WTC11 (cell line): ENCODE measurements around the gene LAMA3. TPM values are rescaled to one million over a fixed set of nuclear protein-coding genes. Genes with fewer than 3 reads are reported as not detected.

Experiments used
- ATAC-seq: fragments of 200-7000 bp; cut with Tn5 transposase; 2 replicates; pipeline ENCODE4 v1.10.0; 2021; ENCODE audit warnings: mild to moderate bottlenecking, moderate library complexity
- CTCF ChIA-PET: fragments of 300-600 bp; sonication (Branson Sonifier 250); formaldehyde crosslinking; loops from one replicate; lab custom pipeline; 2021; ENCODE audit warnings: antibody characterized with exemption; lab: Charles Lee
- POLR2A ChIA-PET: fragments of 350-600 bp; sonication (Branson Sonifier 250); formaldehyde crosslinking; loops from one replicate; lab custom pipeline; 2021; ENCODE audit warnings: antibody characterized with exemption; lab: Charles Lee
- DNase-seq: peaks from one replicate; pipeline ENCODE4 v3.0.0; 2021; ENCODE audit warnings: low spot score
- H3K27ac Mint-ChIP-seq: 2 replicates; pipeline ENCODE4 v1.8.0; 2021; ENCODE audit warnings: mixed read lengths
- H3K27me3 Mint-ChIP-seq: 2 replicates; pipeline ENCODE4 v1.8.0; 2021; ENCODE audit warnings: low read depth, mild to moderate bottlenecking, moderate library complexity, mixed read lengths
- H3K36me3 Mint-ChIP-seq: 2 replicates; pipeline ENCODE4 v1.8.0; 2021; ENCODE audit warnings: mixed read lengths
- H3K4me1 Mint-ChIP-seq: 2 replicates; pipeline ENCODE4 v1.8.0; 2022; ENCODE audit warnings: mixed read lengths
- H3K4me3 Mint-ChIP-seq: 2 replicates; pipeline ENCODE4 v1.8.0; 2021; ENCODE audit warnings: mild to moderate bottlenecking, moderate library complexity, mixed read lengths
- H3K9me3 Mint-ChIP-seq: 2 replicates; pipeline ENCODE4 v1.8.0; 2021; ENCODE audit warnings: mixed read lengths
- FOXJ3 ChIP-seq: sonication (generic); formaldehyde crosslinking; IDR thresholded peaks from 2 replicates; pipeline ENCODE4 v1.9.0; 2021; ENCODE audit warnings: missing genetic modification reagents, mild to moderate bottlenecking, borderline replicate concordance
- HMGA2 ChIP-seq: fragments of 250-450 bp; sonication (Bioruptor Pico); IDR thresholded peaks from 2 replicates; pipeline ENCODE4 v1.4.0; 2021; ENCODE audit warnings: mild to moderate bottlenecking, moderate library complexity
- NFE2L1 ChIP-seq: sonication (generic); formaldehyde crosslinking; IDR thresholded peaks from 2 replicates; pipeline ENCODE4 v1.8.1; 2023; ENCODE audit warnings: missing genetic modification reagents
- total RNA-seq: library from RNA; stranded (reverse); gene quantifications from 3 replicates; pipeline ENCODE4 v1.2.3, GENCODE V29; 2021
- TF ChIP-seq, protein P1 (sequence below): sonication (generic); formaldehyde crosslinking; IDR thresholded peaks from 2 replicates; pipeline ENCODE4 v1.8.0; 2022; ENCODE audit warnings: mild to moderate bottlenecking, missing genetic modification reagents
- TF ChIP-seq, protein P2 (sequence below): sonication (generic); formaldehyde crosslinking; IDR thresholded peaks from 2 replicates; pipeline ENCODE4 v1.8.1; 2023; ENCODE audit warnings: mild to moderate bottlenecking, missing genetic modification reagents, moderate library complexity
- TF ChIP-seq, protein P3 (sequence below): sonication (generic); formaldehyde crosslinking; IDR thresholded peaks from 2 replicates; pipeline ENCODE4 v1.8.1; 2023; ENCODE audit warnings: mild to moderate bottlenecking, missing genetic modification reagents
- TF ChIP-seq, protein P4 (sequence below): sonication (generic); formaldehyde crosslinking; IDR thresholded peaks from 2 replicates; pipeline ENCODE4 v1.8.1; 2022; ENCODE audit warnings: mild to moderate bottlenecking, moderate library complexity, missing genetic modification reagents
- TF ChIP-seq, protein P5 (sequence below): sonication (generic); formaldehyde crosslinking; IDR thresholded peaks from 2 replicates; pipeline ENCODE4 v1.8.1; 2022; ENCODE audit warnings: low read depth, mild to moderate bottlenecking, moderate library complexity, missing genetic modification reagents, borderline replicate concordance
- TF ChIP-seq, protein P6 (sequence below): sonication (generic); formaldehyde crosslinking; IDR thresholded peaks from 2 replicates; pipeline ENCODE4 v1.8.1; 2023; ENCODE audit warnings: mild to moderate bottlenecking, missing genetic modification reagents, moderate library complexity
- TF ChIP-seq, protein P7 (sequence below): fragments of 250-450 bp; sonication (Bioruptor Pico); IDR thresholded peaks from 2 replicates; pipeline ENCODE4 v1.9.0; 2021; ENCODE audit warnings: mild to moderate bottlenecking
- TF ChIP-seq, protein P8 (sequence below): sonication (generic); formaldehyde crosslinking; IDR thresholded peaks from 2 replicates; pipeline ENCODE4 v1.8.0; 2022; ENCODE audit warnings: mild to moderate bottlenecking, missing genetic modification reagents

Gene LAMA3
- total RNA-seq, 1 experiment from 2014 or later, result 0.83 TPM

DNA sequence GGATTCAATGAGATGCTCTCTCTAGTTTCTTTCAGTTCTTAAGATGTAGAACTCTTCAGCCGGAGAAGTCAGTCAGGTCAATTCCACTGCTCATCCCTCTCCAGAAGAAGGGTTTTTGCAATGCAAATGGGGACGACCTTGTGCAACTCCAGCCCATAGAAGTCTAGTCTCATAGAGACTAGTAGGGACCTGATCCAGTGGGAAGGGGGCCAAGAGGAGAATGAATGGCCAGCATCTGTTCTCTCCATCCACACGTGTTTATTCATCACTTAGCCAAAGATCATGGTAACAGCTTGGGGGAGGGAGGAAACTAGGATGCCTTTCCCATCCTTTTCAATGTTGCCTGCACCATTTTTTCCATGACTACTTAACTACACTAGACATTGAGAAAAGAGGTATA, 120.2 kb downstream of the LAMA3 start (continued):
- TF ChIP-seq, protein P1, sequence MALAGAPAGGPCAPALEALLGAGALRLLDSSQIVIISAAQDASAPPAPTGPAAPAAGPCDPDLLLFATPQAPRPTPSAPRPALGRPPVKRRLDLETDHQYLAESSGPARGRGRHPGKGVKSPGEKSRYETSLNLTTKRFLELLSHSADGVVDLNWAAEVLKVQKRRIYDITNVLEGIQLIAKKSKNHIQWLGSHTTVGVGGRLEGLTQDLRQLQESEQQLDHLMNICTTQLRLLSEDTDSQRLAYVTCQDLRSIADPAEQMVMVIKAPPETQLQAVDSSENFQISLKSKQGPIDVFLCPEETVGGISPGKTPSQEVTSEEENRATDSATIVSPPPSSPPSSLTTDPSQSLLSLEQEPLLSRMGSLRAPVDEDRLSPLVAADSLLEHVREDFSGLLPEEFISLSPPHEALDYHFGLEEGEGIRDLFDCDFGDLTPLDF (CRISPR knock-in tag), result no peak
- TF ChIP-seq, protein P2, sequence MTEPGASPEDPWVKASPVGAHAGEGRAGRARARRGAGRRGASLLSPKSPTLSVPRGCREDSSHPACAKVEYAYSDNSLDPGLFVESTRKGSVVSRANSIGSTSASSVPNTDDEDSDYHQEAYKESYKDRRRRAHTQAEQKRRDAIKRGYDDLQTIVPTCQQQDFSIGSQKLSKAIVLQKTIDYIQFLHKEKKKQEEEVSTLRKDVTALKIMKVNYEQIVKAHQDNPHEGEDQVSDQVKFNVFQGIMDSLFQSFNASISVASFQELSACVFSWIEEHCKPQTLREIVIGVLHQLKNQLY (CRISPR knock-in tag), result no peak
- TF ChIP-seq, protein P3, sequence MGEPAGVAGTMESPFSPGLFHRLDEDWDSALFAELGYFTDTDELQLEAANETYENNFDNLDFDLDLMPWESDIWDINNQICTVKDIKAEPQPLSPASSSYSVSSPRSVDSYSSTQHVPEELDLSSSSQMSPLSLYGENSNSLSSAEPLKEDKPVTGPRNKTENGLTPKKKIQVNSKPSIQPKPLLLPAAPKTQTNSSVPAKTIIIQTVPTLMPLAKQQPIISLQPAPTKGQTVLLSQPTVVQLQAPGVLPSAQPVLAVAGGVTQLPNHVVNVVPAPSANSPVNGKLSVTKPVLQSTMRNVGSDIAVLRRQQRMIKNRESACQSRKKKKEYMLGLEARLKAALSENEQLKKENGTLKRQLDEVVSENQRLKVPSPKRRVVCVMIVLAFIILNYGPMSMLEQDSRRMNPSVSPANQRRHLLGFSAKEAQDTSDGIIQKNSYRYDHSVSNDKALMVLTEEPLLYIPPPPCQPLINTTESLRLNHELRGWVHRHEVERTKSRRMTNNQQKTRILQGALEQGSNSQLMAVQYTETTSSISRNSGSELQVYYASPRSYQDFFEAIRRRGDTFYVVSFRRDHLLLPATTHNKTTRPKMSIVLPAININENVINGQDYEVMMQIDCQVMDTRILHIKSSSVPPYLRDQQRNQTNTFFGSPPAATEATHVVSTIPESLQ (CRISPR knock-in tag), result no peak
- TF ChIP-seq, protein P4, sequence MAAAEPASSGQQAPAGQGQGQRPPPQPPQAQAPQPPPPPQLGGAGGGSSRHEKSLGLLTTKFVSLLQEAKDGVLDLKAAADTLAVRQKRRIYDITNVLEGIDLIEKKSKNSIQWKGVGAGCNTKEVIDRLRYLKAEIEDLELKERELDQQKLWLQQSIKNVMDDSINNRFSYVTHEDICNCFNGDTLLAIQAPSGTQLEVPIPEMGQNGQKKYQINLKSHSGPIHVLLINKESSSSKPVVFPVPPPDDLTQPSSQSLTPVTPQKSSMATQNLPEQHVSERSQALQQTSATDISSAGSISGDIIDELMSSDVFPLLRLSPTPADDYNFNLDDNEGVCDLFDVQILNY (CRISPR knock-in tag), result no peak
- no peak for TF ChIP-seq NFE2L1 (CRISPR knock-in tag)
- TF ChIP-seq, protein P5, sequence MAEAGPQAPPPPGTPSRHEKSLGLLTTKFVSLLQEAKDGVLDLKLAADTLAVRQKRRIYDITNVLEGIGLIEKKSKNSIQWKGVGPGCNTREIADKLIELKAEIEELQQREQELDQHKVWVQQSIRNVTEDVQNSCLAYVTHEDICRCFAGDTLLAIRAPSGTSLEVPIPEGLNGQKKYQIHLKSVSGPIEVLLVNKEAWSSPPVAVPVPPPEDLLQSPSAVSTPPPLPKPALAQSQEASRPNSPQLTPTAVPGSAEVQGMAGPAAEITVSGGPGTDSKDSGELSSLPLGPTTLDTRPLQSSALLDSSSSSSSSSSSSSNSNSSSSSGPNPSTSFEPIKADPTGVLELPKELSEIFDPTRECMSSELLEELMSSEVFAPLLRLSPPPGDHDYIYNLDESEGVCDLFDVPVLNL, result no peak
- TF ChIP-seq, protein P6, sequence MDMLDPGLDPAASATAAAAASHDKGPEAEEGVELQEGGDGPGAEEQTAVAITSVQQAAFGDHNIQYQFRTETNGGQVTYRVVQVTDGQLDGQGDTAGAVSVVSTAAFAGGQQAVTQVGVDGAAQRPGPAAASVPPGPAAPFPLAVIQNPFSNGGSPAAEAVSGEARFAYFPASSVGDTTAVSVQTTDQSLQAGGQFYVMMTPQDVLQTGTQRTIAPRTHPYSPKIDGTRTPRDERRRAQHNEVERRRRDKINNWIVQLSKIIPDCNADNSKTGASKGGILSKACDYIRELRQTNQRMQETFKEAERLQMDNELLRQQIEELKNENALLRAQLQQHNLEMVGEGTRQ (CRISPR knock-in tag), result no peak
- no peak for TF ChIP-seq HMGA2 (CRISPR knock-in tag)
- no peak for TF ChIP-seq FOXJ3 (CRISPR knock-in tag)

DNA sequence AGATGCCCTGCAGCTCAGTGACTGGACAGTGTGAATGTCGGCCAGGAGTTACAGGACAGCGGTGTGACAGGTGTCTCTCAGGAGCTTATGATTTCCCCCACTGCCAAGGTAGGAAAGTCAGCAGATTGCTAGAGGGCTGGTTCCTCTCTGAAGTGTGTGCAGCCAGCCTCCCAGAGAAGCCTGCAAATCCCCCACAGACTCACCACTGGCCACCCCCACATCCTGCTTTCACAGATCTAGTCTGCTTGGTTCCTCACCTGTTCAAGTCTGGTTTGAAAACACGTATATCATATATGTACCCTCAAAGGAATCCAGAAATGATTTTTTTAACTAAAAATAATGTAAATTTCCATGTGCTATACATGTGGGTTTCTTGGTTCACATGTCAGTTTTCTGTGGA, 121.1 kb downstream of the LAMA3 start:
- Mint-ChIP-seq H3K4me3 (no peak overlapping the region), H3K36me3 (no peaks in the 10 kb centered on the region), H3K9me3 (peaks cover 11% of the 10 kb centered on the region), H3K4me1 (peaks cover 42% of the 10 kb centered on the region), H3K27ac (no peak overlapping the region), H3K27me3 (peaks cover 2% of the 10 kb centered on the region; the same call in 1 of the 2 replicates)
- no peak for DNase-seq
- TF ChIP-seq, protein P7, sequence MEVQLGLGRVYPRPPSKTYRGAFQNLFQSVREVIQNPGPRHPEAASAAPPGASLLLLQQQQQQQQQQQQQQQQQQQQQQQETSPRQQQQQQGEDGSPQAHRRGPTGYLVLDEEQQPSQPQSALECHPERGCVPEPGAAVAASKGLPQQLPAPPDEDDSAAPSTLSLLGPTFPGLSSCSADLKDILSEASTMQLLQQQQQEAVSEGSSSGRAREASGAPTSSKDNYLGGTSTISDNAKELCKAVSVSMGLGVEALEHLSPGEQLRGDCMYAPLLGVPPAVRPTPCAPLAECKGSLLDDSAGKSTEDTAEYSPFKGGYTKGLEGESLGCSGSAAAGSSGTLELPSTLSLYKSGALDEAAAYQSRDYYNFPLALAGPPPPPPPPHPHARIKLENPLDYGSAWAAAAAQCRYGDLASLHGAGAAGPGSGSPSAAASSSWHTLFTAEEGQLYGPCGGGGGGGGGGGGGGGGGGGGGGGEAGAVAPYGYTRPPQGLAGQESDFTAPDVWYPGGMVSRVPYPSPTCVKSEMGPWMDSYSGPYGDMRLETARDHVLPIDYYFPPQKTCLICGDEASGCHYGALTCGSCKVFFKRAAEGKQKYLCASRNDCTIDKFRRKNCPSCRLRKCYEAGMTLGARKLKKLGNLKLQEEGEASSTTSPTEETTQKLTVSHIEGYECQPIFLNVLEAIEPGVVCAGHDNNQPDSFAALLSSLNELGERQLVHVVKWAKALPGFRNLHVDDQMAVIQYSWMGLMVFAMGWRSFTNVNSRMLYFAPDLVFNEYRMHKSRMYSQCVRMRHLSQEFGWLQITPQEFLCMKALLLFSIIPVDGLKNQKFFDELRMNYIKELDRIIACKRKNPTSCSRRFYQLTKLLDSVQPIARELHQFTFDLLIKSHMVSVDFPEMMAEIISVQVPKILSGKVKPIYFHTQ (CRISPR knock-in tag), result no peak
- TF ChIP-seq, protein P8, sequence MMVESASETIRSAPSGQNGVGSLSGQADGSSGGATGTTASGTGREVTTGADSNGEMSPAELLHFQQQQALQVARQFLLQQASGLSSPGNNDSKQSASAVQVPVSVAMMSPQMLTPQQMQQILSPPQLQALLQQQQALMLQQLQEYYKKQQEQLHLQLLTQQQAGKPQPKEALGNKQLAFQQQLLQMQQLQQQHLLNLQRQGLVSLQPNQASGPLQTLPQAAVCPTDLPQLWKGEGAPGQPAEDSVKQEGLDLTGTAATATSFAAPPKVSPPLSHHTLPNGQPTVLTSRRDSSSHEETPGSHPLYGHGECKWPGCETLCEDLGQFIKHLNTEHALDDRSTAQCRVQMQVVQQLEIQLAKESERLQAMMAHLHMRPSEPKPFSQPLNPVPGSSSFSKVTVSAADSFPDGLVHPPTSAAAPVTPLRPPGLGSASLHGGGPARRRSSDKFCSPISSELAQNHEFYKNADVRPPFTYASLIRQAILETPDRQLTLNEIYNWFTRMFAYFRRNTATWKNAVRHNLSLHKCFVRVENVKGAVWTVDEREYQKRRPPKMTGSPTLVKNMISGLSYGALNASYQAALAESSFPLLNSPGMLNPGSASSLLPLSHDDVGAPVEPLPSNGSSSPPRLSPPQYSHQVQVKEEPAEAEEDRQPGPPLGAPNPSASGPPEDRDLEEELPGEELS (CRISPR knock-in tag), result no peak
- no peak for ATAC-seq
- ChIA-PET CTCF (interaction anchor here (1.0 to 1.2 kb wide), 3 partner anchors 108 to 312 kb away, joined by 3 read pairs; no protein-coding TSS in a partner anchor), POLR2A (no interaction called here)
